ENCODE measurements around the gene FAM118B.

DNA sequence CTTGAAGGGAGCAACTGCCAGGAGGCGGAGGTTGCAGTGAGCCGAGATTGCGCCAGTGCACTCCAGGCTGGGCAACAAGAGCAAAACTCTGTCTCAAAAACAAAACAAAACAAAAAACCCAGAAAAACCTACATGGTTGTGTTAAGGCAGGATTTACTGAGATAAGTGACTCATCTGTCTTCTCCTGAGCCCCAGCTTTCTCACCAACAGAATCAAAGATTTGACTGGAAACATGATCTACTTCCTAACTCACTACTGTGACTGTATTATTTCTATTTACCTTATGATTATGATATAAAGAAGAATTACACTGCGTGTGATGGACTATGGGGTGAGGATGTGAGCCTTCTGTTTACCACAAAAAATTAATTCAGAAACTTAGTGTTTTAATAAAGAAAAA lies 21.8 kb downstream of the FAM118B start:
- TF ChIP-seq CTCF (IDR thresholded peaks at IDR 0.05; ENCODE audit: control extremely low read depth in 1 of 3, insufficient read depth in 1 of 3, low read depth in 1 of 3, low read length in 3 of 3): no peak
- no peak for TF ChIP-seq BACH1 (IDR thresholded peaks at IDR 0.05; ENCODE audit: low read length)
- no peak for TF ChIP-seq HDAC6 (IDR thresholded peaks at IDR 0.05; ENCODE audit: low read depth, low read length)
- TF ChIP-seq EP300 (IDR thresholded peaks at IDR 0.05; ENCODE audit: borderline replicate concordance in 1 of 2, low read depth in 2 of 2, low read length in 2 of 2): no peak
- no peak for TF ChIP-seq POLR2AphosphoS5 (IDR thresholded peaks at IDR 0.05; ENCODE audit: low read depth, low read length)
- no peak for TF ChIP-seq RAD21 (IDR thresholded peaks at IDR 0.05 in 1 of 2, conservative IDR thresholded peaks at IDR 0.05 in 1 of 2; ENCODE audit: low read depth in 2 of 2, low read length in 2 of 2)
- no peak for TF ChIP-seq USF2 (IDR thresholded peaks at IDR 0.05; ENCODE audit: low read length)
- TF ChIP-seq KDM5A (IDR thresholded peaks at IDR 0.05; ENCODE audit: low read length): no peak
- TF ChIP-seq EZH2 (IDR thresholded peaks at IDR 0.05; ENCODE audit: low read depth, low read length, severe bottlenecking): no peak
- no peak for TF ChIP-seq ZNF274 (IDR thresholded peaks at IDR 0.05; ENCODE audit: borderline replicate concordance, extremely low read depth, low read length)
- TF ChIP-seq SIN3A (conservative IDR thresholded peaks at IDR 0.05 in 1 of 2, IDR thresholded peaks at IDR 0.05 in 1 of 2; ENCODE audit: low read depth in 1 of 2, low read length in 2 of 2): no peak
- no peak for TF ChIP-seq SP2 (IDR thresholded peaks at IDR 0.05; ENCODE audit: low read length)
- no peak for TF ChIP-seq FOSL1 (IDR thresholded peaks at IDR 0.05; ENCODE audit: insufficient read depth, low read depth, low read length)
